GM23338 (cell line): ENCODE results near the gene MYO5B. TPM values are rescaled to one million over a fixed set of nuclear protein-coding genes. Genes with fewer than 3 reads are reported as not detected.

ENCODE experiments used
- ATAC-seq: fragments of 200-7000 bp; cut with Tn5 transposase; 3 replicates; pipeline ENCODE4 v1.9.1; 2020
- DNase-seq: peaks from one replicate; pipeline ENCODE4 v3.0.0-alpha.2; 2015; ENCODE audit warnings: low spot score
- H2AFZ ChIP-seq: fragments of 200-600 bp; sonication (generic); 2 replicates; pipeline ENCODE4 v1.8.0; 2016; ENCODE audit warnings: antibody characterized with exemption, mild to moderate bottlenecking, moderate library complexity
- H3F3A ChIP-seq: fragments of 200-600 bp; sonication (generic); replicated peaks from 2 replicates; pipeline ENCODE4 v1.8.0; 2017; ENCODE audit warnings: antibody characterized with exemption, mixed run types, low read depth
- H3K27ac ChIP-seq: fragments of 200-600 bp; sonication (generic); 2 replicates; pipeline ENCODE4 v1.6.1; 2016; ENCODE audit warnings: low read depth
- H3K27me3 ChIP-seq: fragments of 200-600 bp; sonication (generic); 2 replicates; pipeline ENCODE4 v1.8.0; 2016; ENCODE audit warnings: mild to moderate bottlenecking, mixed run types, moderate library complexity; ENCODE audit not compliant: insufficient read depth
- H3K36me3 ChIP-seq: fragments of 200-600 bp; sonication (generic); 2 replicates; pipeline ENCODE4 v1.8.0; 2016; ENCODE audit warnings: mild to moderate bottlenecking; ENCODE audit not compliant: insufficient read depth
- H3K4me1 ChIP-seq: fragments of 200-600 bp; sonication (generic); 2 replicates; pipeline ENCODE4 v1.8.0; 2016; ENCODE audit warnings: mild to moderate bottlenecking, moderate library complexity; ENCODE audit not compliant: insufficient read depth
- H3K4me2 ChIP-seq: fragments of 200-600 bp; sonication (generic); 2 replicates; pipeline ENCODE4 v1.7.1; 2017; ENCODE audit warnings: mixed run types
- H3K4me3 ChIP-seq: fragments of 200-600 bp; sonication (generic); 2 replicates; pipeline ENCODE4 v1.6.1; 2016; ENCODE audit warnings: mixed run types
- H3K79me2 ChIP-seq: fragments of 200-600 bp; sonication (generic); replicated peaks from 2 replicates; pipeline ENCODE4 v1.8.0; 2017; ENCODE audit warnings: mild to moderate bottlenecking; ENCODE audit not compliant: insufficient read depth
- H3K9me2 ChIP-seq: fragments of 200-600 bp; sonication (generic); 2 replicates; pipeline ENCODE4 v1.8.0; 2017; ENCODE audit not compliant: insufficient read depth
- H4K20me1 ChIP-seq: fragments of 200-600 bp; sonication (generic); replicated peaks from 2 replicates; pipeline ENCODE4 v1.8.0; 2017; ENCODE audit warnings: mild to moderate bottlenecking; ENCODE audit not compliant: insufficient read depth
- H3K27ac Mint-ChIP-seq: 2 replicates; pipeline ENCODE4 v1.8.0; 2020; ENCODE audit warnings: inconsistent platforms, mild to moderate bottlenecking, moderate library complexity, mixed read lengths
- H3K27me3 Mint-ChIP-seq: 3 replicates; pipeline ENCODE4 v1.8.0; 2022; ENCODE audit warnings: low read depth, mild to moderate bottlenecking, moderate library complexity, mixed read lengths, inconsistent platforms; ENCODE audit not compliant: insufficient read depth, poor library complexity
- H3K36me3 Mint-ChIP-seq: 3 replicates; pipeline ENCODE4 v1.8.0; 2021; ENCODE audit warnings: low read depth, mild to moderate bottlenecking, inconsistent platforms, moderate library complexity, mixed read lengths
- H3K4me1 Mint-ChIP-seq: 3 replicates; pipeline ENCODE4 v1.8.0; 2020; ENCODE audit warnings: mild to moderate bottlenecking, inconsistent platforms, mixed read lengths
- H3K4me3 Mint-ChIP-seq: 3 replicates; pipeline ENCODE4 v1.8.0; 2021; ENCODE audit warnings: moderate library complexity, mild to moderate bottlenecking, inconsistent platforms, mixed read lengths
- H3K9me3 Mint-ChIP-seq: 3 replicates; pipeline ENCODE4 v1.8.0; 2020; ENCODE audit warnings: moderate library complexity, mild to moderate bottlenecking, inconsistent platforms, mixed read lengths
- CREB1 ChIP-seq: fragments of 250-450 bp; sonication (Bioruptor Pico); IDR thresholded peaks from 2 replicates; pipeline ENCODE4 v1.5.0; 2020; ENCODE audit warnings: low read depth, mild to moderate bottlenecking, moderate library complexity
- EZH2 ChIP-seq: fragments of 200-600 bp; sonication (generic); IDR thresholded peaks from one replicate; pipeline ENCODE4 v1.8.0; 2017; ENCODE audit warnings: antibody characterized with exemption, mild to moderate bottlenecking, low read depth; ENCODE audit not compliant: unreplicated experiment
- EZH2phosphoT487 ChIP-seq: fragments of 200-600 bp; sonication (generic); IDR thresholded peaks from one replicate; pipeline ENCODE4 v1.8.1; 2018; ENCODE audit warnings: antibody characterized with exemption; ENCODE audit not compliant: unreplicated experiment
- JUNB ChIP-seq: IDR thresholded peaks from one replicate; pipeline ENCODE4 v1.6.1; 2016; ENCODE audit warnings: antibody characterized with exemption; ENCODE audit not compliant: unreplicated experiment
- NANOG ChIP-seq: IDR thresholded peaks from 2 replicates; pipeline ENCODE4 v1.6.1; 2016; ENCODE audit warnings: antibody characterized with exemption, borderline replicate concordance
- POLR2AphosphoS5 ChIP-seq: IDR thresholded peaks from 2 replicates; pipeline ENCODE4 v1.6.1; 2016; ENCODE audit warnings: antibody characterized with exemption, low read depth
- STAT1 ChIP-seq: IDR thresholded peaks from one replicate; pipeline ENCODE4 v1.6.1; 2016; ENCODE audit warnings: antibody characterized with exemption; ENCODE audit not compliant: unreplicated experiment
- ZNF114 ChIP-seq: fragments of 250-450 bp; sonication (Bioruptor Pico); IDR thresholded peaks from 2 replicates; pipeline ENCODE4 v1.5.0; 2020; ENCODE audit warnings: mild to moderate bottlenecking, moderate library complexity
- ZNF331 ChIP-seq: fragments of 250-450 bp; sonication (Bioruptor Pico); IDR thresholded peaks from 2 replicates; pipeline ENCODE4 v1.5.0; 2020; ENCODE audit warnings: low read depth, mild to moderate bottlenecking, moderate library complexity
- polyA plus RNA-seq: library from polyadenylated mRNA; unstranded; fragments of >200 nt; fragmentation: Nextera tagmentation; extraction: Ambion mirVana; gene quantifications from 2 replicates; pipeline ENCODE4 v1.2.1, GENCODE V29; 2016
- total RNA-seq: library from RNA; depleted of rRNA; stranded (reverse); fragments of >200 nt; shearing (Covaris generic); gene quantifications from 2 replicates; pipeline ENCODE4 v1.2.3, GENCODE V29; 2014
- TF ChIP-seq, protein P1 (sequence below), 2 experiments: fragments of 200-600 bp in 1 of 2; sonication (generic) in 1 of 2; conservative IDR thresholded peaks; 2 replicates each; pipeline versions ENCODE4 v1.5.1 to v1.6.1; 2016 to 2017; ENCODE audit warnings: antibody characterized with exemption in 2 of 2, low read depth in 2 of 2, mild to moderate bottlenecking in 2 of 2, moderate library complexity in 1 of 2
- TF ChIP-seq, protein P2 (sequence below): IDR thresholded peaks from one replicate; pipeline ENCODE4 v1.6.1; 2018; ENCODE audit warnings: antibody characterized with exemption; ENCODE audit not compliant: unreplicated experiment
- TF ChIP-seq, protein P3 (sequence below): fragments of 250-450 bp; sonication (Bioruptor Pico); IDR thresholded peaks from 2 replicates; pipeline ENCODE4 v1.5.0; 2020; ENCODE audit warnings: mild to moderate bottlenecking, moderate library complexity
- TF ChIP-seq, protein P4 (sequence below): IDR thresholded peaks from 2 replicates; pipeline ENCODE4 v1.6.1; 2016; ENCODE audit warnings: antibody characterized with exemption

MYO5B gene
- total and polyA plus RNA-seq, 2 experiments from 2014 or later: 3.2 to 19.1 TPM

DNA sequence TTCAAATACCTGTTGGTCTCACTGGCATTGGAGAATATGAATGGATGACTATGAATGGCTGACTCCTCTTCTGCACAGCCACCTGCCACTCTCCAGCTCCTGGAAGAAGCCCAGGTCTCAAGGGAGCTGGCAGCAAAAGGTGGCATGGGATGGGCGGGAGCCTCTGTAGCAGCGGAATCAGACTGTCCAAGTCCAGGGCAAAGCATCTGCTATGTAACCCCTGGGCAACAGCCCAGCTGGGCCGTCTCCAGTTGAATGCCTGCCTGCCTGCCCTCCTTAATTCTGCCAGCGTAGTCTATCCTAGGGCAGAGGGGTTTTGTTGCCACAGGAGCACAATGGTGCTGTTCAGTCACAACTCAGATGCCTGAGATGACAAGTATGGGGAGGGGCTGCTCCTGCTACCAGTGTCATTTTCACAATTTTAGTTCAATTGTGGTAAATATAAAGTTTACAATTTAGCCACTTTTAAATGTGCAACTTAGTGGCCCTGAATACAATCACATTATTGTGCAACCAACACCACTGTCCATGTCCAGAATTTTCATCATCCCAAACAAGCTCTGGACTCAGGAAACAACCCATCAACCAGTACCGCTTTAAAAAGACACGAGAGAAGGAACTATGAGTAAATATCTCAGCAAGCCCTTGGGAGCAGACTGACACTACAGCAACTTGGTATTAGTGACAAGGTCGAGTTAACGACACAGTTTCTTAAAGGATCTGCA, 115.2 kb downstream of the MYO5B start:
- peaks cover 5% of the 10 kb centered on the region for H3K4me1 Mint-ChIP-seq
- H3F3A ChIP-seq: no peaks in the 10 kb centered on the region
- no peak for DNase-seq
- H3K4me3 Mint-ChIP-seq: no peak overlapping the region
- ATAC-seq: no peak
- H3K27ac Mint-ChIP-seq: no peak overlapping the region
- H2AFZ ChIP-seq: no peak overlapping the region
- H3K9me3 Mint-ChIP-seq: no peaks in the 10 kb centered on the region; the same call in 2 of the 3 replicates
- TF ChIP-seq JUNB (no peak), NANOG (no peak), EZH2phosphoT487 (no peak), CREB1 (CRISPR knock-in tag) (no peak), EZH2 (no peak), POLR2AphosphoS5 (no peak), ZNF331 (no peak), ZNF114 (CRISPR knock-in tag) (no peak), STAT1 (no peak)
- TF ChIP-seq, protein P1, sequence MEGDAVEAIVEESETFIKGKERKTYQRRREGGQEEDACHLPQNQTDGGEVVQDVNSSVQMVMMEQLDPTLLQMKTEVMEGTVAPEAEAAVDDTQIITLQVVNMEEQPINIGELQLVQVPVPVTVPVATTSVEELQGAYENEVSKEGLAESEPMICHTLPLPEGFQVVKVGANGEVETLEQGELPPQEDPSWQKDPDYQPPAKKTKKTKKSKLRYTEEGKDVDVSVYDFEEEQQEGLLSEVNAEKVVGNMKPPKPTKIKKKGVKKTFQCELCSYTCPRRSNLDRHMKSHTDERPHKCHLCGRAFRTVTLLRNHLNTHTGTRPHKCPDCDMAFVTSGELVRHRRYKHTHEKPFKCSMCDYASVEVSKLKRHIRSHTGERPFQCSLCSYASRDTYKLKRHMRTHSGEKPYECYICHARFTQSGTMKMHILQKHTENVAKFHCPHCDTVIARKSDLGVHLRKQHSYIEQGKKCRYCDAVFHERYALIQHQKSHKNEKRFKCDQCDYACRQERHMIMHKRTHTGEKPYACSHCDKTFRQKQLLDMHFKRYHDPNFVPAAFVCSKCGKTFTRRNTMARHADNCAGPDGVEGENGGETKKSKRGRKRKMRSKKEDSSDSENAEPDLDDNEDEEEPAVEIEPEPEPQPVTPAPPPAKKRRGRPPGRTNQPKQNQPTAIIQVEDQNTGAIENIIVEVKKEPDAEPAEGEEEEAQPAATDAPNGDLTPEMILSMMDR (conservative IDR thresholded peaks at IDR 0.05; ENCODE audit: low read depth in 2 of 2): no peak
- TF ChIP-seq, protein P2, sequence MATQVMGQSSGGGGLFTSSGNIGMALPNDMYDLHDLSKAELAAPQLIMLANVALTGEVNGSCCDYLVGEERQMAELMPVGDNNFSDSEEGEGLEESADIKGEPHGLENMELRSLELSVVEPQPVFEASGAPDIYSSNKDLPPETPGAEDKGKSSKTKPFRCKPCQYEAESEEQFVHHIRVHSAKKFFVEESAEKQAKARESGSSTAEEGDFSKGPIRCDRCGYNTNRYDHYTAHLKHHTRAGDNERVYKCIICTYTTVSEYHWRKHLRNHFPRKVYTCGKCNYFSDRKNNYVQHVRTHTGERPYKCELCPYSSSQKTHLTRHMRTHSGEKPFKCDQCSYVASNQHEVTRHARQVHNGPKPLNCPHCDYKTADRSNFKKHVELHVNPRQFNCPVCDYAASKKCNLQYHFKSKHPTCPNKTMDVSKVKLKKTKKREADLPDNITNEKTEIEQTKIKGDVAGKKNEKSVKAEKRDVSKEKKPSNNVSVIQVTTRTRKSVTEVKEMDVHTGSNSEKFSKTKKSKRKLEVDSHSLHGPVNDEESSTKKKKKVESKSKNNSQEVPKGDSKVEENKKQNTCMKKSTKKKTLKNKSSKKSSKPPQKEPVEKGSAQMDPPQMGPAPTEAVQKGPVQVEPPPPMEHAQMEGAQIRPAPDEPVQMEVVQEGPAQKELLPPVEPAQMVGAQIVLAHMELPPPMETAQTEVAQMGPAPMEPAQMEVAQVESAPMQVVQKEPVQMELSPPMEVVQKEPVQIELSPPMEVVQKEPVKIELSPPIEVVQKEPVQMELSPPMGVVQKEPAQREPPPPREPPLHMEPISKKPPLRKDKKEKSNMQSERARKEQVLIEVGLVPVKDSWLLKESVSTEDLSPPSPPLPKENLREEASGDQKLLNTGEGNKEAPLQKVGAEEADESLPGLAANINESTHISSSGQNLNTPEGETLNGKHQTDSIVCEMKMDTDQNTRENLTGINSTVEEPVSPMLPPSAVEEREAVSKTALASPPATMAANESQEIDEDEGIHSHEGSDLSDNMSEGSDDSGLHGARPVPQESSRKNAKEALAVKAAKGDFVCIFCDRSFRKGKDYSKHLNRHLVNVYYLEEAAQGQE: no peak
- TF ChIP-seq, protein P3, sequence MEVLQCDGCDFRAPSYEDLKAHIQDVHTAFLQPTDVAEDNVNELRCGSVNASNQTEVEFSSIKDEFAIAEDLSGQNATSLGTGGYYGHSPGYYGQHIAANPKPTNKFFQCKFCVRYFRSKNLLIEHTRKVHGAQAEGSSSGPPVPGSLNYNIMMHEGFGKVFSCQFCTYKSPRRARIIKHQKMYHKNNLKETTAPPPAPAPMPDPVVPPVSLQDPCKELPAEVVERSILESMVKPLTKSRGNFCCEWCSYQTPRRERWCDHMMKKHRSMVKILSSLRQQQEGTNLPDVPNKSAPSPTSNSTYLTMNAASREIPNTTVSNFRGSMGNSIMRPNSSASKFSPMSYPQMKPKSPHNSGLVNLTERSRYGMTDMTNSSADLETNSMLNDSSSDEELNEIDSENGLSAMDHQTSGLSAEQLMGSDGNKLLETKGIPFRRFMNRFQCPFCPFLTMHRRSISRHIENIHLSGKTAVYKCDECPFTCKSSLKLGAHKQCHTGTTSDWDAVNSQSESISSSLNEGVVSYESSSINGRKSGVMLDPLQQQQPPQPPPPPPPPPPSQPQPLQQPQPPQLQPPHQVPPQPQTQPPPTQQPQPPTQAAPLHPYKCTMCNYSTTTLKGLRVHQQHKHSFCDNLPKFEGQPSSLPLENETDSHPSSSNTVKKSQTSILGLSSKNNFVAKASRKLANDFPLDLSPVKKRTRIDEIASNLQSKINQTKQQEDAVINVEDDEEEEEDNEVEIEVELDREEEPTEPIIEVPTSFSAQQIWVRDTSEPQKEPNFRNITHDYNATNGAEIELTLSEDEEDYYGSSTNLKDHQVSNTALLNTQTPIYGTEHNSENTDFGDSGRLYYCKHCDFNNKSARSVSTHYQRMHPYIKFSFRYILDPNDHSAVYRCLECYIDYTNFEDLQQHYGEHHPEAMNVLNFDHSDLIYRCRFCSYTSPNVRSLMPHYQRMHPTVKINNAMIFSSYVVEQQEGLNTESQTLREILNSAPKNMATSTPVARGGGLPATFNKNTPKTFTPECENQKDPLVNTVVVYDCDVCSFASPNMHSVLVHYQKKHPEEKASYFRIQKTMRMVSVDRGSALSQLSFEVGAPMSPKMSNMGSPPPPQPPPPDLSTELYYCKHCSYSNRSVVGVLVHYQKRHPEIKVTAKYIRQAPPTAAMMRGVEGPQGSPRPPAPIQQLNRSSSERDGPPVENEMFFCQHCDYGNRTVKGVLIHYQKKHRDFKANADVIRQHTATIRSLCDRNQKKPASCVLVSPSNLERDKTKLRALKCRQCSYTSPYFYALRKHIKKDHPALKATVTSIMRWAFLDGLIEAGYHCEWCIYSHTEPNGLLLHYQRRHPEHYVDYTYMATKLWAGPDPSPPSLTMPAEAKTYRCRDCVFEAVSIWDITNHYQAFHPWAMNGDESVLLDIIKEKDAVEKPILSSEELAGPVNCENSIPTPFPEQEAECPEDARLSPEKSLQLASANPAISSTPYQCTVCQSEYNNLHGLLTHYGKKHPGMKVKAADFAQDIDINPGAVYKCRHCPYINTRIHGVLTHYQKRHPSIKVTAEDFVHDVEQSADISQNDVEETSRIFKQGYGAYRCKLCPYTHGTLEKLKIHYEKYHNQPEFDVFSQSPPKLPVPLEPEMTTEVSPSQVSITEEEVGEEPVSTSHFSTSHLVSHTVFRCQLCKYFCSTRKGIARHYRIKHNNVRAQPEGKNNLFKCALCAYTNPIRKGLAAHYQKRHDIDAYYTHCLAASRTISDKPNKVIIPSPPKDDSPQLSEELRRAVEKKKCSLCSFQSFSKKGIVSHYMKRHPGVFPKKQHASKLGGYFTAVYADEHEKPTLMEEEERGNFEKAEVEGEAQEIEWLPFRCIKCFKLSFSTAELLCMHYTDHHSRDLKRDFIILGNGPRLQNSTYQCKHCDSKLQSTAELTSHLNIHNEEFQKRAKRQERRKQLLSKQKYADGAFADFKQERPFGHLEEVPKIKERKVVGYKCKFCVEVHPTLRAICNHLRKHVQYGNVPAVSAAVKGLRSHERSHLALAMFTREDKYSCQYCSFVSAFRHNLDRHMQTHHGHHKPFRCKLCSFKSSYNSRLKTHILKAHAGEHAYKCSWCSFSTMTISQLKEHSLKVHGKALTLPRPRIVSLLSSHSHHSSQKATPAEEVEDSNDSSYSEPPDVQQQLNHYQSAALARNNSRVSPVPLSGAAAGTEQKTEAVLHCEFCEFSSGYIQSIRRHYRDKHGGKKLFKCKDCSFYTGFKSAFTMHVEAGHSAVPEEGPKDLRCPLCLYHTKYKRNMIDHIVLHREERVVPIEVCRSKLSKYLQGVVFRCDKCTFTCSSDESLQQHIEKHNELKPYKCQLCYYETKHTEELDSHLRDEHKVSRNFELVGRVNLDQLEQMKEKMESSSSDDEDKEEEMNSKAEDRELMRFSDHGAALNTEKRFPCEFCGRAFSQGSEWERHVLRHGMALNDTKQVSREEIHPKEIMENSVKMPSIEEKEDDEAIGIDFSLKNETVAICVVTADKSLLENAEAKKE (CRISPR knock-in tag): no peak
- TF ChIP-seq, protein P4, sequence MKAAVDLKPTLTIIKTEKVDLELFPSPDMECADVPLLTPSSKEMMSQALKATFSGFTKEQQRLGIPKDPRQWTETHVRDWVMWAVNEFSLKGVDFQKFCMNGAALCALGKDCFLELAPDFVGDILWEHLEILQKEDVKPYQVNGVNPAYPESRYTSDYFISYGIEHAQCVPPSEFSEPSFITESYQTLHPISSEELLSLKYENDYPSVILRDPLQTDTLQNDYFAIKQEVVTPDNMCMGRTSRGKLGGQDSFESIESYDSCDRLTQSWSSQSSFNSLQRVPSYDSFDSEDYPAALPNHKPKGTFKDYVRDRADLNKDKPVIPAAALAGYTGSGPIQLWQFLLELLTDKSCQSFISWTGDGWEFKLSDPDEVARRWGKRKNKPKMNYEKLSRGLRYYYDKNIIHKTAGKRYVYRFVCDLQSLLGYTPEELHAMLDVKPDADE: no peak
- H3K4me1 ChIP-seq: peaks cover under 1% of the 10 kb centered on the region; the same call in 1 of the 2 replicates
- H3K4me3 ChIP-seq: no peak overlapping the region
- H3K27me3 Mint-ChIP-seq: peaks cover 2% of the 10 kb centered on the region
- H3K36me3 ChIP-seq: no peaks in the 10 kb centered on the region
- no peaks in the 10 kb centered on the region for H3K79me2 ChIP-seq
- no peaks in the 10 kb centered on the region; the same call in 1 of the 2 replicates for H3K9me2 ChIP-seq
- H3K4me2 ChIP-seq: no peak overlapping the region
- no peaks in the 10 kb centered on the region for H3K36me3 Mint-ChIP-seq
- H3K27ac ChIP-seq: no peak overlapping the region
- no peaks in the 10 kb centered on the region for H4K20me1 ChIP-seq
- H3K27me3 ChIP-seq: no peaks in the 10 kb centered on the region
